ENCODE measurements around the gene IFFO2.

DNA sequence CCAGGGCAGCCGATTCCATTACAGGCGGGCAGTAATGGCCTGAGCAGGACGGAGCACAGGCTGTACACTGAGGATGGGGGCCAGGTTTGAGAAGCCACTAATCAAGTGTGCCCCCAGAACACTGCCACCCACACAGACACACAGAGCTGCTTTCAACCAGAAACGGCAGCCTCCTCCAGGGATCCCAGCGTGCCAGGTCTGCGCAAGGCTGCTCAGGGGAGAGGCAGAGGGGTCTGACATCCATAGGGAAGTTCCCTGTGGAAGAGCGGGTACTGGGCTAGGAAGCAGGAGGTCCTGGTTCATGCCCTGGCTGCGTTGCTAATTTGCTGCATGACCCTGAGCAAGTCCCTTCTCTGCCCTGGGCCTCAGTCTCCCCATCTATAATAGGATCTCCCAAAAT, 28.1 kb downstream of the IFFO2 start:
- TF ChIP-seq, protein P1, sequence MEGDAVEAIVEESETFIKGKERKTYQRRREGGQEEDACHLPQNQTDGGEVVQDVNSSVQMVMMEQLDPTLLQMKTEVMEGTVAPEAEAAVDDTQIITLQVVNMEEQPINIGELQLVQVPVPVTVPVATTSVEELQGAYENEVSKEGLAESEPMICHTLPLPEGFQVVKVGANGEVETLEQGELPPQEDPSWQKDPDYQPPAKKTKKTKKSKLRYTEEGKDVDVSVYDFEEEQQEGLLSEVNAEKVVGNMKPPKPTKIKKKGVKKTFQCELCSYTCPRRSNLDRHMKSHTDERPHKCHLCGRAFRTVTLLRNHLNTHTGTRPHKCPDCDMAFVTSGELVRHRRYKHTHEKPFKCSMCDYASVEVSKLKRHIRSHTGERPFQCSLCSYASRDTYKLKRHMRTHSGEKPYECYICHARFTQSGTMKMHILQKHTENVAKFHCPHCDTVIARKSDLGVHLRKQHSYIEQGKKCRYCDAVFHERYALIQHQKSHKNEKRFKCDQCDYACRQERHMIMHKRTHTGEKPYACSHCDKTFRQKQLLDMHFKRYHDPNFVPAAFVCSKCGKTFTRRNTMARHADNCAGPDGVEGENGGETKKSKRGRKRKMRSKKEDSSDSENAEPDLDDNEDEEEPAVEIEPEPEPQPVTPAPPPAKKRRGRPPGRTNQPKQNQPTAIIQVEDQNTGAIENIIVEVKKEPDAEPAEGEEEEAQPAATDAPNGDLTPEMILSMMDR (conservative IDR thresholded peaks at IDR 0.05) = no peak
- no peak for TF ChIP-seq EZH2 (IDR thresholded peaks at IDR 0.05; ENCODE audit: low read depth)

Data from PC-9 (cell line).